ENCODE measurements around the gene SEMA4A.
A peak's percentile ranks its signal among the peaks of the same experiment; 100 is the strongest.

The SEMA4A gene

DNA sequence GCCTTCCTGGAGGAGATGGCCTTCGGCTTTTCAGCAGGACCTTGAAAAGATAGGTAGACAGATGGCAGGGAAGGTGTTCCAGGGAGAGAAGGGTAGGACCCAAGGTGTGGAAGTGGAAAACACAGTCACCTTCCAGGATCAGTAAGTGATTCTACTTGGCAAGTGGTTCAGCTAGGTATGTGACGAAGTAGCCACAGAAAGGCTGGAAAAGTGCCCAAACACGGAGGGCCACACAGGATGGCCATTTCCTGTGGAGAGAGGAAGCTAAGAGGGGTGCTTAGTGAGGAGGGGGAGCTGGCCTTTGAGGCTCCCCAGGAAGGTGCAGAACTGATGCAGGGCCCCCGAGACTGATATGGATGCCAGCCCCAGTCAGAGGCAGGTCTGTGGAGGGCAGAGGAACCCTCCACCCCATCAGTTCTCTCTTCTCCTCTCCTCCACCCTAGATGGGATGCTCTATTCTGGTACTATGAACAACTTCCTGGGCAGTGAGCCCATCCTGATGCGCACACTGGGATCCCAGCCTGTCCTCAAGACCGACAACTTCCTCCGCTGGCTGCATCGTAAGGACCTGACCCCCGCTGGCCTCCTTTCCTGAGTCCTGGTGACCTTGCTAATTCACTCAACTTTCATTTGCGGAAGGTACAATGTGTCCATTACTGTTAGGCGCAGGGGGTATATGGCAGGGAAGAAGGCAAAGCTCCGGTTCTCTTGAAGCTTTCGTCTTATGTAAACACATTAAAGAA, 6.8 kb downstream of the SEMA4A start:
- no peaks in the 10 kb centered on the region for H3K9me2 ChIP-seq (replicated peaks; ENCODE audit: control insufficient read depth, low read length)
- no peaks in the 10 kb centered on the region for H3K9me3 ChIP-seq (ENCODE audit: control insufficient read depth, insufficient read depth, low read length)
- H3K4me1 ChIP-seq (ENCODE audit: control insufficient read depth, low read length): peaks cover 43% of the 10 kb centered on the region
- peak overlapping the region; percentile 38 for H3K4me2 ChIP-seq (ENCODE audit: low read length)
- H3K4me3 ChIP-seq (ENCODE audit: low read length): no peak overlapping the region
- no peak overlapping the region for H3K27ac ChIP-seq (ENCODE audit: low read depth, low read length)
- no peaks in the 10 kb centered on the region for H3F3A ChIP-seq (ENCODE audit: control insufficient read depth, insufficient read depth)
- no peaks in the 10 kb centered on the region for H3K27me3 ChIP-seq (ENCODE audit: control insufficient read depth, low read length)
- H3K79me2 ChIP-seq (ENCODE audit: control insufficient read depth, low read length): peaks cover 8% of the 10 kb centered on the region
- peaks cover 66% of the 10 kb centered on the region for H3K36me3 ChIP-seq (ENCODE audit: control insufficient read depth, low read length)
- TF ChIP-seq, protein P1, sequence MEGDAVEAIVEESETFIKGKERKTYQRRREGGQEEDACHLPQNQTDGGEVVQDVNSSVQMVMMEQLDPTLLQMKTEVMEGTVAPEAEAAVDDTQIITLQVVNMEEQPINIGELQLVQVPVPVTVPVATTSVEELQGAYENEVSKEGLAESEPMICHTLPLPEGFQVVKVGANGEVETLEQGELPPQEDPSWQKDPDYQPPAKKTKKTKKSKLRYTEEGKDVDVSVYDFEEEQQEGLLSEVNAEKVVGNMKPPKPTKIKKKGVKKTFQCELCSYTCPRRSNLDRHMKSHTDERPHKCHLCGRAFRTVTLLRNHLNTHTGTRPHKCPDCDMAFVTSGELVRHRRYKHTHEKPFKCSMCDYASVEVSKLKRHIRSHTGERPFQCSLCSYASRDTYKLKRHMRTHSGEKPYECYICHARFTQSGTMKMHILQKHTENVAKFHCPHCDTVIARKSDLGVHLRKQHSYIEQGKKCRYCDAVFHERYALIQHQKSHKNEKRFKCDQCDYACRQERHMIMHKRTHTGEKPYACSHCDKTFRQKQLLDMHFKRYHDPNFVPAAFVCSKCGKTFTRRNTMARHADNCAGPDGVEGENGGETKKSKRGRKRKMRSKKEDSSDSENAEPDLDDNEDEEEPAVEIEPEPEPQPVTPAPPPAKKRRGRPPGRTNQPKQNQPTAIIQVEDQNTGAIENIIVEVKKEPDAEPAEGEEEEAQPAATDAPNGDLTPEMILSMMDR (IDR thresholded peaks at IDR 0.05; ENCODE audit: low read depth, low read length, poor library complexity, severe bottlenecking): no peak
- TF ChIP-seq EZH2phosphoT487 (IDR thresholded peaks at IDR 0.05; ENCODE audit: borderline replicate concordance, low read length): no peak
- H4K20me1 ChIP-seq (ENCODE audit: control insufficient read depth, insufficient read depth, low read depth, low read length): no peaks in the 10 kb centered on the region

DNA sequence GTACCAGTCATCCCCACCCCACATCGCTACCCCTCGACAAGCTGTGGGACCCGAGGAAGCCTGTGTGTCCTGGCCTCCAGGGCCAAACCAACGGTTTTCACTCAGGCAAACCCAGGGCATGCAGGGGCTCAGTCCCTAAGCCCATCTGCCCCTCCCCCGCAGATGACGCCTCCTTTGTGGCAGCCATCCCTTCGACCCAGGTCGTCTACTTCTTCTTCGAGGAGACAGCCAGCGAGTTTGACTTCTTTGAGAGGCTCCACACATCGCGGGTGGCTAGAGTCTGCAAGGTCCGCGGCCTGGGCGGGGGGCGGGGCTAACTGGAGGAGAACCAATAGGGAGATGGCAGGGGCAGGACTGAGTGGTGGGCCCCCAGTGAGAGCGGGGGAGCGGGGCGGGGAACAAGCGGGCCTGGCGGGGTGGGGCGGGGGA, 7.4 kb downstream of the SEMA4A start:
- no peaks in the 10 kb centered on the region for H3F3A ChIP-seq (ENCODE audit: control insufficient read depth, insufficient read depth)
- H3K4me2 ChIP-seq (ENCODE audit: low read length): peak overlapping the region; percentile 38
- H3K27me3 ChIP-seq (ENCODE audit: control insufficient read depth, low read length): no peaks in the 10 kb centered on the region
- TF ChIP-seq, protein P1 (IDR thresholded peaks at IDR 0.05; ENCODE audit: low read depth, low read length, poor library complexity, severe bottlenecking): no peak
- TF ChIP-seq EZH2phosphoT487 (IDR thresholded peaks at IDR 0.05; ENCODE audit: borderline replicate concordance, low read length): no peak
- H3K36me3 ChIP-seq (ENCODE audit: control insufficient read depth, low read length): peaks cover 64% of the 10 kb centered on the region
- no peaks in the 10 kb centered on the region for H3K9me3 ChIP-seq (ENCODE audit: control insufficient read depth, insufficient read depth, low read length)
- 0 out of 2 replicates have a peak, but pooled peaks cover 5% of the 10 kb centered on the region for H3K79me2 ChIP-seq (ENCODE audit: control insufficient read depth, low read length)
- H3K9me2 ChIP-seq (replicated peaks; ENCODE audit: control insufficient read depth, low read length): no peaks in the 10 kb centered on the region
- H3K27ac ChIP-seq (ENCODE audit: low read depth, low read length): no peak overlapping the region
- H3K4me1 ChIP-seq (ENCODE audit: control insufficient read depth, low read length): peaks cover 37% of the 10 kb centered on the region
- no peaks in the 10 kb centered on the region for H4K20me1 ChIP-seq (ENCODE audit: control insufficient read depth, insufficient read depth, low read depth, low read length)
- no peak overlapping the region for H3K4me3 ChIP-seq (ENCODE audit: low read length)

GRCh38 chr1:156162430-156163037, 9.1 kb downstream of the SEMA4A start:
- peaks cover 50% of the 10 kb centered on the region for H3K36me3 ChIP-seq (ENCODE audit: control insufficient read depth, low read length)
- H3K27me3 ChIP-seq (ENCODE audit: control insufficient read depth, low read length): no peaks in the 10 kb centered on the region
- no peak overlapping the region for H3K4me3 ChIP-seq (ENCODE audit: low read length)
- peaks cover 24% of the 10 kb centered on the region for H3K4me1 ChIP-seq (ENCODE audit: control insufficient read depth, low read length)
- no peaks in the 10 kb centered on the region for H3F3A ChIP-seq (ENCODE audit: control insufficient read depth, insufficient read depth)
- H3K79me2 ChIP-seq (ENCODE audit: control insufficient read depth, low read length): no peaks in the 10 kb centered on the region
- H3K27ac ChIP-seq (ENCODE audit: low read depth, low read length): no peak overlapping the region
- H3K9me2 ChIP-seq (replicated peaks; ENCODE audit: control insufficient read depth, low read length): no peaks in the 10 kb centered on the region
- H3K4me2 ChIP-seq (ENCODE audit: low read length): no peak overlapping the region
- H3K9me3 ChIP-seq (ENCODE audit: control insufficient read depth, insufficient read depth, low read length): no peaks in the 10 kb centered on the region
- H4K20me1 ChIP-seq (ENCODE audit: control insufficient read depth, insufficient read depth, low read depth, low read length): no peaks in the 10 kb centered on the region
- TF ChIP-seq, protein P1 (IDR thresholded peaks at IDR 0.05; ENCODE audit: low read depth, low read length, poor library complexity, severe bottlenecking): no peak
- TF ChIP-seq EZH2phosphoT487 (IDR thresholded peaks at IDR 0.05; ENCODE audit: borderline replicate concordance, low read length): no peak

All from DOHH2 (cell line).